Endothelial cell of umbilical vein (primary cell): ENCODE measurements around the gene THNSL1. TPM values are rescaled to one million over a fixed set of nuclear protein-coding genes. Genes with fewer than 3 reads are reported as not detected.
A peak's percentile ranks its signal among the peaks of the same experiment; 100 is the strongest.

Experiments used
- BruUV-seq: library from RNA; stranded (reverse); fragments of 400-500 nt; replicated peaks from 2 replicates; lab custom pipeline; 2021; lab: Mats Ljungman, UMichigan
- CTCF ChIA-PET: fragments of 300-600, 350-600 bp; sonication (Branson Sonifier 250); formaldehyde crosslinking; loops from one replicate; lab custom pipeline; 2021; ENCODE audit warnings: antibody characterized with exemption, inconsistent platforms; lab: Charles Lee
- POLR2A ChIA-PET: fragments of 300-600, 350-600 bp; sonication (Branson Sonifier 250); formaldehyde crosslinking; loops from one replicate; lab custom pipeline; 2021; ENCODE audit warnings: antibody characterized with exemption, inconsistent platforms; lab: Charles Lee
- DNase-seq: peaks from one replicate; pipeline ENCODE4 v3.0.0-alpha.2; 2011; ENCODE audit warnings: low read depth, low spot score
- FAIRE-seq: peaks from 2 replicates; lab custom pipeline; 2011; peaks lifted over from hg19 to GRCh38; lab: Jason Lieb, UNC
- H2AFZ ChIP-seq: 2 replicates; pipeline ENCODE4 v1.6.0; 2012; ENCODE audit warnings: low read depth, low read length, control low read depth, inconsistent platforms
- H3K27ac ChIP-seq: 2 replicates; pipeline ENCODE4 v1.5.1; 2011; ENCODE audit warnings: low read depth, mild to moderate bottlenecking, control low read depth, low read length, moderate library complexity; ENCODE audit not compliant: insufficient read depth
- H3K27me3 ChIP-seq, 2 experiments: 2 replicates each; pipeline versions ENCODE4 v1.6.0 to v1.6.1; 2011; ENCODE audit warnings: low read length in 2 of 2, mixed read lengths in 1 of 2; ENCODE audit not compliant: control insufficient read depth in 2 of 2, insufficient read depth in 2 of 2
- H3K36me3 ChIP-seq, 2 experiments: 2 replicates in 1 of 2; 3 replicates in 1 of 2; pipeline ENCODE4 v1.5.1; 2011; ENCODE audit warnings: low read length in 2 of 2, mild to moderate bottlenecking in 1 of 2, moderate library complexity in 1 of 2; ENCODE audit not compliant: control insufficient read depth in 2 of 2, insufficient read depth in 2 of 2; ENCODE audit errors: extremely low read depth in 1 of 2
- H3K4me1 ChIP-seq: 3 replicates; pipeline ENCODE4 v1.5.1; 2011; ENCODE audit warnings: mild to moderate bottlenecking, low read length; ENCODE audit not compliant: control insufficient read depth, insufficient read depth; ENCODE audit errors: extremely low read depth
- H3K4me2 ChIP-seq: 2 replicates; pipeline ENCODE4 v1.6.1; 2011; ENCODE audit warnings: low read length, control low read depth, mixed read lengths; ENCODE audit not compliant: insufficient read depth
- H3K4me3 ChIP-seq, 3 experiments: fragments of 200-600 bp in 1 of 3; sonication (generic), shearing (Covaris generic) in 1 of 3; replicated peaks in 1 of 3; 2 replicates each; pipeline ENCODE4 v1.5.1; 2011 to 2016; ENCODE audit warnings: control low read depth in 3 of 3, low read length in 3 of 3, mild to moderate bottlenecking in 2 of 3, inconsistent platforms in 1 of 3, low read depth in 1 of 3, moderate library complexity in 1 of 3; ENCODE audit not compliant: insufficient read depth in 1 of 3
- H3K79me2 ChIP-seq: 2 replicates; pipeline ENCODE4 v1.6.0; 2012; ENCODE audit warnings: low read length, inconsistent platforms; ENCODE audit not compliant: control insufficient read depth, insufficient read depth
- H3K9ac ChIP-seq: replicated peaks from 2 replicates; pipeline ENCODE3; 2011; ENCODE audit warnings: low read length, control low read depth; ENCODE audit not compliant: insufficient read depth; ENCODE audit errors: extremely low read depth
- H3K9me1 ChIP-seq: replicated peaks from 3 replicates; pipeline ENCODE4 v1.6.0; 2011; ENCODE audit warnings: mild to moderate bottlenecking, low read length; ENCODE audit not compliant: control insufficient read depth, insufficient read depth; ENCODE audit errors: extremely low read depth
- H3K9me3 ChIP-seq: replicated peaks from 2 replicates; pipeline ENCODE4 v1.5.1; 2012; ENCODE audit warnings: low read length, inconsistent platforms; ENCODE audit not compliant: control insufficient read depth, insufficient read depth
- H4K20me1 ChIP-seq: replicated peaks from 2 replicates; pipeline ENCODE3; 2011; ENCODE audit warnings: mild to moderate bottlenecking, low read length; ENCODE audit not compliant: control insufficient read depth, insufficient read depth; ENCODE audit errors: extremely low read depth
- EZH2 ChIP-seq: IDR thresholded peaks from 2 replicates; pipeline ENCODE4 v1.6.1; 2012; ENCODE audit warnings: borderline replicate concordance, low read depth, mild to moderate bottlenecking, moderate library complexity, low read length, inconsistent platforms; ENCODE audit not compliant: severe bottlenecking
- FOS ChIP-seq: IDR thresholded peaks from 2 replicates; pipeline ENCODE4 v1.6.1; 2011; ENCODE audit warnings: mild to moderate bottlenecking, low read length, moderate library complexity, borderline replicate concordance; ENCODE audit not compliant: insufficient read depth
- GATA2 ChIP-seq: IDR thresholded peaks from 2 replicates; pipeline ENCODE4 v1.7.0; 2011; ENCODE audit warnings: low read depth, mild to moderate bottlenecking, moderate library complexity, mixed read lengths, low read length; ENCODE audit not compliant: insufficient read length, insufficient read depth
- JUN ChIP-seq: IDR thresholded peaks from 2 replicates; pipeline ENCODE4 v1.6.1; 2011; ENCODE audit warnings: borderline replicate concordance, low read depth; ENCODE audit not compliant: insufficient read length, insufficient read depth
- MYC ChIP-seq: IDR thresholded peaks from one replicate; pipeline ENCODE4 v1.6.1; 2011; ENCODE audit warnings: mild to moderate bottlenecking, low read depth, low read length
- POLR2A ChIP-seq: IDR thresholded peaks from 2 replicates; pipeline ENCODE4 v1.6.1; 2012; ENCODE audit warnings: low read depth, mild to moderate bottlenecking, control low read depth, low read length
- POLR2AphosphoS5 ChIP-seq: IDR thresholded peaks from 2 replicates; pipeline ENCODE4 v1.6.1; 2012; ENCODE audit warnings: low read depth, mild to moderate bottlenecking, control low read depth, low read length, moderate library complexity; ENCODE audit not compliant: insufficient read depth
- dilution Hi-C: fragments of 300-500 bp; cut with MboI; formaldehyde crosslinking; loops from one replicate; pipeline ENCODE4 v1.15.0; 2019; ENCODE audit warnings: low sequenced_read_pairs; ENCODE audit not compliant: extremely low pct_ligation_motif_present
- intact Hi-C: fragments of 100-400 bp; cut with micrococcal nuclease; formaldehyde crosslinking; loops from one replicate; pipeline ENCODE4 v1.10.0; 2022
- polyA plus RNA-seq, 4 experiments: library from polyadenylated mRNA; depleted of rRNA in 3 of 4; stranded (reverse) in 3 of 4; unstranded in 1 of 4; fragments of >200 nt; gene quantifications; 2 replicates each; pipeline versions ENCODE4 v1.2.1 to v1.2.3, GENCODE V29; 2011 to 2012; ENCODE audit warnings: missing spikeins in 1 of 4
- total RNA-seq: library from RNA; stranded (reverse); gene quantifications from 2 replicates; pipeline ENCODE4 v1.2.3, GENCODE V29; 2021
- TF ChIP-seq, protein P1 (sequence below): IDR thresholded peaks from 2 replicates; pipeline ENCODE4 v1.6.1; 2011; ENCODE audit not compliant: insufficient read depth, insufficient read length
- TF ChIP-seq, protein P2 (sequence below), 2 donors: IDR thresholded peaks; 1 replicate in 1 of 2; 2 replicates in 1 of 2; pipeline ENCODE4 v1.5.1; 2011; ENCODE audit warnings: low read length in 2 of 2, mild to moderate bottlenecking in 2 of 2, moderate library complexity in 2 of 2, control low read depth in 1 of 2, inconsistent platforms in 1 of 2, low read depth in 1 of 2; ENCODE audit not compliant: insufficient read depth in 1 of 2; ENCODE audit errors: extremely low read depth in 1 of 2

Gene THNSL1
- total and polyA plus RNA-seq, 2 donors (not counting 3 experiments of a cell fraction or from before 2014, with no cell fraction given): 0.52 to 2.1 TPM

DNA sequence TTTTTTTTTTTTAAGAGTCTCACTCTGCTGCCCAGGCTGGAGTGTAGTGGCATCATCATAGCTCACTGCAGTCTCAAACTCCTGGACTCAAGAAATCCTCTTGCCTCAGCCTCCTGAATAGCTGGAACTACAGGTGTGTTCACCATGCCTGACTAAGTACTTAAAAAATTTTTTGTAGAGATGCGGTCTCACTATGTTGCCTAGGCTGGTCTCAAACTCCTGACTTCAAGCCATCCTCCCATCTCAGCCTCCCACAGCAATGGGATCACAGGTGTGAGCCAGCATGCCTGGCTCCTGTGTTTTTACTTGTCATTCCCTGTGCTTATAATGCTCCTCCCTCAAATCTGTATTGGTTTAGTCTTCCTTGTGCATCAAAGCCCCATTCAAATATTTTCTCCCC lies 46.7 kb downstream of the THNSL1 start:
- no peaks in the 10 kb centered on the region for H3K27me3 ChIP-seq
- H2AFZ ChIP-seq: no peak overlapping the region
- POLR2A ChIA-PET: no interaction called here
- intact Hi-C loops: no loop called here
- no peak overlapping the region for H3K4me2 ChIP-seq
- dilution Hi-C loops: no loop called here
- peaks cover 30% of the 10 kb centered on the region for H3K4me1 ChIP-seq
- BruUV-seq: TSS peak; percentile 10
- CTCF ChIA-PET: interaction anchor here (8.5 kb wide), 1 partner anchor 17 kb away, joined by 46 read pairs; no protein-coding TSS in a partner anchor
- H3K79me2 ChIP-seq: no peaks in the 10 kb centered on the region
- H3K27ac ChIP-seq: peak overlapping the region; percentile 93
- H3K9me3 ChIP-seq: no peaks in the 10 kb centered on the region
- H3K36me3 ChIP-seq: no peaks in the 10 kb centered on the region
- DNase-seq (no peak), FAIRE-seq (no peak)
- H3K9ac ChIP-seq: no peak overlapping the region
- H4K20me1 ChIP-seq: no peaks in the 10 kb centered on the region
- TF ChIP-seq EZH2 (no peak), FOS (no peak), POLR2A (no peak), POLR2AphosphoS5 (no peak), GATA2 (no peak), MYC (no peak), JUN (no peak)
- TF ChIP-seq, protein P1, sequence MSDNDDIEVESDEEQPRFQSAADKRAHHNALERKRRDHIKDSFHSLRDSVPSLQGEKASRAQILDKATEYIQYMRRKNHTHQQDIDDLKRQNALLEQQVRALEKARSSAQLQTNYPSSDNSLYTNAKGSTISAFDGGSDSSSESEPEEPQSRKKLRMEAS: no peak
- TF ChIP-seq, protein P2, sequence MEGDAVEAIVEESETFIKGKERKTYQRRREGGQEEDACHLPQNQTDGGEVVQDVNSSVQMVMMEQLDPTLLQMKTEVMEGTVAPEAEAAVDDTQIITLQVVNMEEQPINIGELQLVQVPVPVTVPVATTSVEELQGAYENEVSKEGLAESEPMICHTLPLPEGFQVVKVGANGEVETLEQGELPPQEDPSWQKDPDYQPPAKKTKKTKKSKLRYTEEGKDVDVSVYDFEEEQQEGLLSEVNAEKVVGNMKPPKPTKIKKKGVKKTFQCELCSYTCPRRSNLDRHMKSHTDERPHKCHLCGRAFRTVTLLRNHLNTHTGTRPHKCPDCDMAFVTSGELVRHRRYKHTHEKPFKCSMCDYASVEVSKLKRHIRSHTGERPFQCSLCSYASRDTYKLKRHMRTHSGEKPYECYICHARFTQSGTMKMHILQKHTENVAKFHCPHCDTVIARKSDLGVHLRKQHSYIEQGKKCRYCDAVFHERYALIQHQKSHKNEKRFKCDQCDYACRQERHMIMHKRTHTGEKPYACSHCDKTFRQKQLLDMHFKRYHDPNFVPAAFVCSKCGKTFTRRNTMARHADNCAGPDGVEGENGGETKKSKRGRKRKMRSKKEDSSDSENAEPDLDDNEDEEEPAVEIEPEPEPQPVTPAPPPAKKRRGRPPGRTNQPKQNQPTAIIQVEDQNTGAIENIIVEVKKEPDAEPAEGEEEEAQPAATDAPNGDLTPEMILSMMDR (IDR thresholded peaks at IDR 0.05; ENCODE audit: extremely low read depth in 1 of 2, insufficient read depth in 1 of 2, low read depth in 1 of 2, low read length in 2 of 2): no peak
- H3K9me1 ChIP-seq: no peaks in the 10 kb centered on the region
- no peak overlapping the region for H3K4me3 ChIP-seq
